Suppressor macrophage treated with lipopolysaccharide for 1 hour (primary cell): ENCODE results near the gene TRPM1.
A peak's percentile ranks its signal among the peaks of the same experiment; 100 is the strongest.

Experiments
- DNase-seq, 3 donors: peaks; one replicate each; pipeline ENCODE4 v3.0.0-alpha.2; 2020 to 2022

Gene TRPM1

DNA sequence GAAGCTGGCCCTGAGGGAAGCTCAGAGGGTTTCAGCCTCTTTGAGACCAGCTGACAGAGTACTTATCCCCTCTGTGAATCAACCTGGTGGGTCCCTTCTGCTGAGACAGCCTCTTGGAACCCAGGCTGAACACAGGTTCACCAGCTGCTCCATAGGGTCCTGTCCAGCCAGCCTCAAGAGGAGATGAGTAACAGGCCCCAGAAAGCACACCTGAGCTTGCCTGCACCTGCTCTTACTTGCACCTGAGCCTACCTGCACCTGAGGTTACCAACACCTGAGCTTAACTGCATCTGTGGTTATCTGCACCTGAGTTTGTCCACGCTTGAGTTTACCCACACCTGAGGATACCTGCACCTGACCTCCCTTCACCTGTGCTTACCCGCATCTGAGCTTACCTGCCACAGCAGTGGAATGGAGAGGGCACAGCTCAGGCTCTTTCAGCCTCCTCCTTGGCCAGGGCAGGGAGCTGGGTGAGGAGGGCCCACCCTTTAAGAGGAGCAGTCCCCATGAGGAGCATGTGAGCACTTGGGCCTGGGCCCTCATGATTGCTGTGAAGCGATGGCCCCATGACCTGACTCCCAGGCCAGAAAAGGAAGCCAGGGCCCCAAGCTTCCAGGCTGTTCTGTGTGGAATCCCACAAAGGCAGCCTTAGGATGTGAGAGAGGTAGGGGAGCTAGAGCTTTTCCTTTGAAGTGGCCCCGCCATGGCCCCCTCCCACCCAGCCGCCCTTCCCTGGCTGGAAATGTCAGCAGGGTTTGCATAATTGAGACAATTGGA is at the start of gene TRPM1:
Gene TRPM1 (minus strand): TSS at position 464 of the 777 bp plus-strand sequence. CDS start 20,370 bp downstream, outside the sequence.
- no peak for DNase-seq

DNA sequence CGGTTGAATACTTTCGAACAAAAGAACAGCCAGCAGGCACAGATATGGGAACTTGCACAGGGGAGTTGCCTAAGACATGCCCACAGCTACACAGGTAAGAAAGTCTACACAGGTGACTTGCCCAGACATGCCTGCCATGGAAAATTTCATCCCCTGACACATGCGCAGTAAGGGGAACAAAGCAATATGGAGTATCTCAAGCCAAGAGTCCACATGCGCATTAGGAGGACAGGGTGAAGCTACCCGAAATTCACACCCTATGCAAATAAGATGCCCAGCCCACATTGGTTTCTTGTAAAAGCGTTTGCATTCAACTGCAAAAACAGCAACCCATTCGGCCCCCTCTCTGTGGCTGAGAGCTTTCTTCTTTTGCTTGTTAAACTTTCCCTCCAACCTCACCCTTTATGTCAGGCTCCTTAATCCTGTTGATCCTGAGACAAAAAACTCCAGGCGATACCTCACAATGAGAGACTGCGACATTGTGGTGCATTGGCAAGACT is 49.3 kb upstream of the TRPM1 start:
- no peak for DNase-seq

DNA sequence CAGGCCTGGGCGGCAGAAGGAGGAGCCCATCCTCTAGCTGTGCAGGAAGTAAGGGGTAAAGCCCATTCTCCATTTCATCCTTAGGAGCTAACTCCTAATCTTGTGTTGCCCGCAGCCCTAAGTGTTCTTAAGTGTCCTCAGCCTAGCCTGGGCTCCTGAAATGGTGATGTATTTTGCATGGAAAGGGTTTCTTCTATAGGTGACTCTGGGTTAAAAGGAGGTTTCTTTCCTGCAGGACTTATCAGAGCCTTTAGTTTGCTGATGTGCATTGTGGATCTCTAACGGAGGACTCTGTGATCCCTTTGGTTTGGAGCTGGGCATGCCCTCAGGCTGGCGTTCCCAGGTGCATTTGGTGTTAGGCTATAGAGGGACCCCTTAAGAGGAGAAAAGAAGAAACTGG is 48.5 kb upstream of the TRPM1 start:
- DNase-seq, result no peak

DNA sequence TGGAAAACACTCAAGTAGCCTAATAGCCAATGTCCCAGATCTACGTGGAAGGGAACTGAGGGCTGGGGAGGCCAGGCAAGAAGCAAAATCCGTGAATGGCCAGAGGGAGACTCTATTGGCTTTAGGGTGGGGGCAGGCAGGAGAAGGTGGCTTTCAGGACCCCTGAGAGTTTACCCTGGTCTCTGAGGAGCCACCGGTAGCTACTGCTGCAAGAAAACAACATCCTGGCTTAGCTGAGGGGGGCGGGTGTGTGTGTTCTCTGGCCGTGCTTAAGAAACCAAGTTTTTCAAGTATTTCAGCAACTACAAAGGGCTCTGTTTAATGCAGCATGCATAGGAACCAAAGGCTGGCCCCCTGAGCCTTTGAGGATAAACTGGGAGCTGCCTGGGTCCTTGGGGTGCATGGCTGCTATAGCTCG is 47.6 kb upstream of the TRPM1 start:
- DNase-seq, result no peak

DNA sequence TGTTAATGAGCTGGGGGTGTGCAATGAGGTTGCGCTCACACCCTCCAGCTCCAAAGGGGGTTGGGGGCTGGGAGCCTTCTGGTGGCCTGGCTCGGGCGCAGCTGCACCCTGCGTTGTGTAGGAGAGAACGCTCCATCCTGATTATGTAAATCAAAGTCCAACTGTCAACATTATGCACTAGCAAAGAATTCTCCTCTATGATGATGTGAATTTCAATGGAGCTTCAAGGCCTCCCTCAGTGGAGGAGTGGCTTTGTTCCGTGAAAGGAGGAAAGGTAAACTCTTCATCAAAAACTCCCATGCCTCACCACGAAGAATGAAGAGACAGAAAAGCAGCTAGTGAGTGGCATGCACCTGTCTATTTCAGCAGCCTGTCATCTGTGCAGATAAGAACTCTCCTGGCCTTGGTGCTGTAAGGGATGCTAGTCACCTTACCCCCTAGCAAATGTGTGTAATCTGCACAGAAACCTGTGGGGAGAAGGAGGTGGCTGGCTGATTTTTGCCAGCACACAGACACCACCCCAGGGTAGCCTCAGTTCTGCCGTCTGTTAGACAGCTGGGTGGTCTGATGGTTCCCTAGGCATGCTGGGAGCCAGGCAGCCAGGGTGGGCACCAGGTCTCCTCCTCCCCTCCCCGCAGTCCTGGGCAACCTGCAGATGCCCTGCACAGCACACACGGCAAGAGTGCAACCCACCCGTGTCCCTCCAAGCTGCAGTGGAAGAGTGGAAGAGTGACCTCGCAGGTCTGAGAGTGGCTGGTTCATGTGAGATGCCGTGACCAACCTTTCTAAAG is 47.0 kb upstream of the TRPM1 start:
- no peak for DNase-seq

DNA sequence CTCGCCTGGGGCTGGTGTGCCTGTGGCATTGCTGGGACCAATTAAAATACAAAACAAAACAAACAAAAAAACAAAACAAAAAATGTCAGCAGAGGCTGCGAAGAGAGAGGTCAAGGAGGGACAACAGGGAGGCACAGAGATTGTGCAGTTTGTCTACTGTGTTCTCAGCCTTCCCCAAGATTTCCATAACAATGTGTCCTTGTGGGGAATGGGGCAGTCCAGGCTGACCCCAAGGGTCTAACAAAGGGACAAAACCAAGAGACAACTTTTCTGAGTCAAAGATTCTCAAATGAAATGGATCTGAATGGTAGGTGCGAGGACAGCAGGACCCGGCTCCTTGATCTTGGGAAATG is 46.4 kb upstream of the TRPM1 start:
- DNase-seq, result no peak

DNA sequence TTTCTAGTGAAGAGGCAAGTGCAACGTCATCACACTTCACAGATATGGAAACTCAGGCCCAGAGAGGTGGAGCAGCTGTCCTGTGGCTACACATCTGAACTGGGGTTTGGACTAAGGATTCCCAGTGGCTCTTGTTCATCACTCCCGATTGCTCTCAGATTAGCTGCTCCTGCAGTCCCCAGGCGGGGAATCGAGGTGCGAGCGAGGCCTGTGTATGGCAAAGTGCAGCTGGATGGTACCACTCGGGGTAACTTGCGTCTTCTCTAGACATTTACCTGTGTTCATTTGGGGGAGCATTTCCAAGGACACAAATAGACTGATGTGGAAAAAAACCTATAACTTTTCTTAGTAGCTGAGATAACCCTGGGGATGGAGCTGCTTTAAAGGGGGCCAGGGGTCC is 45.9 kb upstream of the TRPM1 start:
- no peak for DNase-seq

DNA sequence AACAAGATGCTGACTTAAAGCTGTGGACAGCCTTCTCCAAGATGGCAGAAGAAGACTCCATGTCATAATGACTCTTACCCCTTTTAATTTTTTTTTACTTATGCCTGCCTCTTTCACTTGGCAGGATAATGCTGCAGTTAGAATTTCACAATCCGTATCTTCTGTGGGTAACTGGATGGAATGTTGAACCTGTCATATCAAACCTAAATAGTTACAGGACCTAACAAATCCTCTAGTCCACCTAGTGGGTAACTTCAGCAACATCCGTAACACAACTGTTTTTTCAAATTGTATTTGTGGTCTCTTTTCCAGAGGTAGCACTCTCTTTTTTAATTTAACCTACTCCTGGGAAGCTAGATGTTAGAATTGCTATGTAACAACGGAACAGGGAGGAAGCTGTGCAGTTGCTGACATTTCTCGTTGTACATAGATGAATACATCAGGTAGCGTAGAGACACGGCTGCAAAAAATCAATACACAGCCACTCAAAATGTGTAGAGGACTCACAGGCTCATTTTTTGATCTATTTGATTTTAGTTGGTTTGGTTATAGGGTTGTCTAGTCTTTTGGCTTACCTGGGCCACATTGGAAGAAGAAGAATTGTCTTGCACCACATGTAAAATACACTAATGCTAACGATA is 43.9 kb upstream of the TRPM1 start:
- DNase-seq, result no peak

DNA sequence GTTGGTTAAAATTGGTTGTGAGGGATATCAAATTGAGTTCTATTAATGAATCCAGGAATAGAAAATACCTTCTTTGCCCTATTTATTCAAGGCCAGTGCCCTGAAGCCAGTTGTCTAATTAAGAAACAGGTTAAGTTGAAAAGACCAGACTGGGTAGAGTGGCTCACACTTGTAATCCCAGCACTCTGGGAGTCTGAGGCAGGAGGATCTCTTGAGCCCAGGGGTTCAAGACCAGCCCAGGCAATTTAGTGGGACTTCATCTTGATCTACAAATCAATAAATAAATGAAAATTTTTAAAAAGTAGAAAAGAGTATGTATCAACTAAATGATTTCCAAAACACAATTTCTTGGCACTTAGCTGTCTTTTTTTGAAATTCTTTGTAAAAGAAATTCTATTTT is 40.3 kb upstream of the TRPM1 start:
- DNase-seq, result no peak

DNA sequence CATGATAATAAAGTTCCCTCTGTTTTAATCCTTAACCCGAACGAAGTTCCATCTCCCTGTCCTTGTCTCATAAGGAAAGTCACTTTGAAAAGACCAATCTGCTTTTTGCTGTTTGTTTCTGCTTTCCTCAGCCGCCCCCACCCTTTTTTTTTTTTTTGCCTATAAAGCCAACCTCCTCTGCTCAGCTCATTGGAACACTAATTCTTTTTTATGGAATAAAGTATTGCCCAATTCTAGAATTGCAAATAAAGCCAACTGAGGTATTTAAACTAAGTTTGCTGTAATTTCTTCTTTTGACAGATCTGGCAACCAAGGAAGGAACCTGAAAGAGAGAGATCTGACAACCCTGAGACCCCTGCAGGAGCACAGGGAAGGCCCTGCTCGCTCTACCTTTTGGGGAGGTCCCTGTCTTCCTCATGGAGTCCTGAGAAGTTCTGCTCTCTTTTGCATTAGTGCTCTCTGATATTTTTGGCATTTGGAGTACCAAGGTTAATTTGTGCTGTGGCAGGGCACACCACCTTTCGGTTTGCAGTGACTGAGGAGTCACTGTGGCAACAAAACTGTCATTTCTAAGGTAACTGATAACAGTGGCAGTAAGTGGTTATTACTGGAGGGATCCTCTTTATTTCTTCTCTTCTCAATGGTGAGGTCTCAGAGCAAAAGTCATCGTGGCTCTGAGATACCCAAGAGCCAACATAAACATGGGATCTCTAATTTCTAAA is 35.2 kb upstream of the TRPM1 start:
- DNase-seq, result no peak

DNA sequence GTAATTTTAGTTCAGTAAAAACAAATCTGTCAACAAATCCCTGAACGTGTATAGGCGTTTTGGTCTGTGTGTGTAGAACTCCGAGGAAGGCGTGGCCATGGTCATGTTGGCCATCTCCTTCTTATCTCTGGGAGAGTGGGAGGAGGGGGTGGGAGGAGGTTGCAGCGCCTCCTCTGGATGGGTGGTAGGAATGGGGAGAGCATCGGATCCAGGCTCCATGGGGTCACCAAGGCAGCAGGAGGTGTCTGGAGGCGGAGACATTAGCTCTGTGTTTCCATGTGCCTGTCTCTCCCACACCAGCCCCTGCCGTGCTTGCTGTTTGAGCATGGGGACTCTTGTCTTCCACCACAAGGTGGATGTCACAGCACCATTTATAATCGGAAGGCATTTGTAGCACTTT is 34.5 kb upstream of the TRPM1 start:
- no peak for DNase-seq

DNA sequence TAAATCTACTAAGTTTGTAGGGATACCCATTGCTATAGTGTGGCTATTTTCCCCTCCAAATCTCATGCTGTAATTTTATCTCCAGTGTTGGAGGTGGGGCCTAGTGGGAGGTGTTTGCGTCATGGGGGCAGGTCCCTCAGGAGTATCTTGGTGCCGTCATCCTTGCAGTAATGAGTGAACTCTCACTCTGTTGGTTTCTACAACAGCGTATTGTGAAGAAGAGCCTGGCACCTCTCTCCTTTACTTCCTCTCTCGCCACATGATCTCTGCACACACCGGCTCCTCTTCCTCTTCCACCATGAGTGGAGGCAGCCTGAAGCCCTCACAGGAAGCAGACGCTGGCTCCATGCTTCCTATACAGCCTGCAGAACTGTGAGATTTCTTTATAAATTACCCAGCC is 34.0 kb upstream of the TRPM1 start:
- DNase-seq, result peak in 1 of 3 donors; percentile 6

DNA sequence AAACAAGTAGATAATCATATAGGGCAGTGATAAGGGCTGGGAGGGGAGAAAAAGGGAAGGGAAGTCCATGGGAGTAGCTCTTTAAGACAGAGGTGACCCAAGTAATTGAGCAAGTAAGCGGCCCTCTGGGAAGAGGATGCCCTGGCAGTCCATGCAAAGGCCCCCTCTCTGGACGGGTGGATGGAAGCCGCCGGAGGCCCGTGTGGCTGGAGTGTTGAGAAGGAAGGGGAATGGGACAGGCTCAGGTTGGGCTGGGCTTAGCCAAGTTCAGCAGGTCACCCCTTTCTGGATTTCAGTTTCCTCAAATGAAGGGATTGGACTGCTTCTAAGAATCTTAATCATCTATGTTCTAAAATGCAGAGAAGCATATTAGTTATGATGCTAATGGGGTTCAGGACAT is 32.4 kb upstream of the TRPM1 start:
- DNase-seq, result no peak

DNA sequence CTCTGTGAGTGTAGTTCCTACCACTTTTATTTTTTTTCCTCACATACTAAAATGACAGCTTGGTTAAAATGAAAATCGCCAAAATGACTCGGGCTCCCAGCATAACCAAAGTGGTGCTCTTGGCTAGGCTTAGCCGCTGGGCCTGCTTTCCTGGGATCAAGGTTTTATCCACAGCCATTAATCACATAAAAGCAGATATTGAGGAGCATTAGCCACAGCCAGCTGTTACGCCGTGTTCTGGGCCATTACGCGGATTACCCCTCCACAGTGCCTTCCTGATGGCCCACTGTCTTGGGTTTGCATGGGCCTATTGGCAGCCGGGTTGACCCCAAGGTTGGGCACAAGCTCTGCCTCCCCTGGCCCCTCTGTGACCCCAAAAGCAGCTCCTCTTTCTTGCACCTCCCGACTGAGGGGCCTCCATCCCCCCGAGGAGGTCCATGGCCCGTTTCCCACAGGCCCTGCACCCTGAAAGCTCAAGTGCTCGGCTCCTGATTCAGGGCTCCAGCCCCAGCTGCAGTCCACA is 30.4 kb upstream of the TRPM1 start:
- DNase-seq, result no peak

DNA sequence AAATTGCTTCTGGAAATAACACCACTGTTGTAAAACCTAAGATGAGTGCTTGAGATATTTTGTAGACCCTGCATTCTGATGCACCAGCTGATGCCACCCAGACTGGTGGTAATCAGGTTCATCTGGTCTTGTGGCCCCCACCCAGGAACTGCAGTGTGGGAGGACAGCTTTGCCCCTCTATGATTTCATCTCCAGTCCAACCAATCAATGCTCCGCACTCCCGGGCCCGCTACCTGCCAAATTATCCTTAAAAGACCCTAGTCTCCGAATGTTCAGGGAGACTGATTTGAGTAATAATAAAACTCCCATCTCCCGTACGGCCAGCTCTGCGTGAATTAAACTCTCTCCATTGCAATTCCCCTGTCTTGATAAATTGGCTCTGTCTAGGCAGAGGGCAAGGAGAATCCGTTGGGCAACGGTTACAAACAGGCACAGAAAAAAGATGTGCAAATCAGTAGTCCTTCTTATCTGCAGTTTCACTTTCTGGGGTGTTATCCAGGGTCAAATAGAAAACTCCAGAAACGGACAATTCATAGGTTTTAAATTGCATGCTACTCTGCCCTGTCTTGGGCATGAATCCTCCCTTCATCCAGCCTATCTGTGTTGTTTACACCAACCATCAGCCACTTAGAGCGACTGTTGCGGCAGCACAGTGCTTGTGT is 29.2 kb upstream of the TRPM1 start:
- peak in 1 of 3 donors; percentile 16 for DNase-seq

DNA sequence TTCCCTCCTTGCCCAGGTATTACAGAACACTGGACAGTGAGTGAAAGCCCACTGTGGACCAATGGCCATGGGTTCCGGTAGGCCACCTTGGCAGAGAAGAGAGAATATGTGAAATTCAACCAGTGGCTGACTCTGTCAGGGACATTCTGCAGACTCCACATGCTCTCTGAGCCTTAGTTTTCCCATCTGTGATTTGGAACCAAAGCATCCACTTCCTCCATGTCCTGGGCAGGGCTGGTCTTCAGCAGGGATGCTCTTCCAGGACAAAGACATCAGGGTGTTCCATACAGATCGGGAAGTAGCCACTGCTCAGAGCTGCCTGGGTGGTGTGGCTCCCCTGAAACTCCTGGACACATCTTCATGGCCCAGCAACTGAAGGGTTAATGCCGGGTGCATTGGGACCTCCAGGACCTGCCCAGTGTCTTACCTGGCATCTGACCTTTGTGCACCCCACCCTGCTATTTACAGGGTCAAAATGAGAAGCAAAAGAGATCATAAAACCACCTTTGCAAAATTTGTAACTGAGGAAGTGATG is 28.3 kb upstream of the TRPM1 start:
- DNase-seq, result peak in 1 of 3 donors; percentile 7

DNA sequence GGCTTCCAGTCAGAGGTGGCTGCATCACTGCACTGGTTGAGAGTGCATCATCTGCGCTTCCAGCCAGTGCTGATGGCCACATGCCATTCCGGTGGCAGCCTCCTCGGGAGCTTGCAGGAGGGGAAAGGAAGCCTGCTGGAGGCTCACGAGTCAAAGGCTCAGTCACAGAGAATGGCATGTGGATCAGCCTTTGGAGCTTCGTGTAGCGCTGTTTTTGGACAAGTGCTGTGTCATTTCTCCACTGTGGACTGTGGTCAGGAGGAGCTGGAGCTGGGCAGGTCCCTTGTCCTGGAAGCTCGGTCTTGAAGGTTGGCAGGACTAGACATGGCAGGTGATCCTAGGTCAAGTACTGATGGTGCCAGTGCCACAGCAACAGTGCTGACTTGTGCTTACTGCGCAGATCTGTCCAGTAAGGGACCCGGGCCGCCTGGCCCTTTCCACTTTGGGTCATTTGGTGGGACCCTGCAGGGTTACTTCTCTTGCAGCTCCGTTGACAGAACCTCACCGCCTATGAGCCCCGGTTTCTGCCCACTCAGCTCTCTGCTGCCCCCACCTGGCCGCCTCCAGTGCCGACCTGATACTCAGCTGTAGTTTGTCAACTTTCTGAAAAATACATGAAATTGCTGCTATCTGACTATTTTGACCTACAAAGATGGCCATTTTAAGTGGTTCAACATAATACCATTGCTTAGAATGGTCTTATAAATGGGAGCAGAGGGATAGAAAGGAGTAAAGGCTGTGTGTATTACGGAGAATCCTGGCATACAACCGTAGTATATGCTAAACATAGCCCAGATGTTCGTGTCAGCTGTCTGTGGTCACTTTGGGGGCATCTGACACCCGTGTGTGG is 27.6 kb upstream of the TRPM1 start:
- DNase-seq, result peak; percentile 74 to 88 (median 82)

DNA sequence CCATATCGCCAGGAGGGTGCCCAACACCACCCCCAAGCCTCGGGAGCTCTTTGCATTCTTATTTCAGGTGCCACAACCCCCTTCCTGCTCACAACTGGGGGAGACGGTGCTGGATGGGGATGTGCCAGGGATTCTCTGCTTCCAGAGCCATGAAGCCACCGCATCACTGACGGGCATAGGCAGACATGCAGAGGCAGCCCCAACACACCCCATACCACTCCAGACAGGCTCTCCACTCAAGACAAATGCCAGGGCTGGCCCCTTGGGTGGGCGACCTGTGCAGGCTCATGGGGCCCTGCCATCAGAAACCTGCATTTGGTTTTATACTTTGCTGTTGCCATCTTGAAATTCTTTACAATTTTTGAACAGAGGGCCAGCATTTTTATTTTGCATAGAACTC is 27.0 kb upstream of the TRPM1 start:
- no peak for DNase-seq

DNA sequence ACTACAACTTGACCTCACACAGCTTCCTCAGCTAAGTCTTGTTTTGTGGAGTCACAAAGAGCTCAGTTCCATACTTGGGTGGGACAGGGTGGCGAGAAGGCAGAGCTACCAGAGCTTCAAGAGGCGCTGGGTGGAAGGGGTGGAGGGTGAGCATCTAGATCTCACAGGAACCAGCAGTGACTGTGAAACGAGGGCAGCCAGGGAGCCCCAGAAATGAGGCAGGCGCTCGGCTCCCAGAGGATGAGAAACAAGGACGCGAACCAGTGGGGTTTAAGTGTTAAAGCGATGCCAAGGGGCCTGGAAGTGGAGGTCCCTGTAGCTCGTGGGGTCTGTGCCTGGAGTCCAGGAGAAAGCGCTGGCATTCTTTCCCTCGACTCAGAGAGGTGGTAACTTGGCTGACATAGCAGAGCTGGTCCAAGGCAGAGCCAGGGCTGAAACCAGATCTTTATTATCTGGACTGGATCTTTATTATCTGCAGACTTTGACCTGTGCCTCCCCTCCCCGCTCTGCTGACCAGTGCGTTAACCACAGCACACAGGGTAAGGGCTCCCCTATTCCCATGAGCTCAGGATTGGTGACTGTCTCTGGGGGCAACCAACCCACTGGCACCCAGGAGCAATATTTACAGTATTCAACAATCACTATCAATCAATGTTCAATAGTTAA is 26.2 kb upstream of the TRPM1 start:
- DNase-seq, result no peak

DNA sequence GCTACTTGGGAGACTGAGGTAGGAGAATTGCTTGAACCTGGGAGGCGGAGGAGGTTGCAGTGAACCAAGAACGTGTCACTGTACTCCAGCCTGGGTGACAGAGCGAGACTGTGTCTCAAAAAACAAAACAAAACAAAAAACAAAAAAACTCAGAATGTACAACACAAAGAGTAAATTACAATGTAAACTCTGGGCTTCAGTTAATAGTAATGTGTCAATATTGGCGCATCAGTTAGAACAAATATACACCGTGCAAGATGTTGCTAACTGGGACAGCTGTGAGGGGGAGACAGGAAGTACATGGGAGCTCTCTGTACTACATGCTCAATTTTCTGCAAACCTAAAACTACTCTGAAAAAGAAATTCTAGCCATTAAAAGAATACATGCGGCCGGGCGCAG is 23.5 kb upstream of the TRPM1 start:
- DNase-seq, result no peak
